ENCODE measurements around the gene CFAP58. TPM values are rescaled to one million over a fixed set of nuclear protein-coding genes. Genes with fewer than 3 reads are reported as not detected.

CFAP58 gene
- total and polyA plus RNA-seq, 2 donors (not counting 3 experiments of a cell fraction or from before 2014, with no cell fraction given) = 0.07 to 0.29 TPM

DNA sequence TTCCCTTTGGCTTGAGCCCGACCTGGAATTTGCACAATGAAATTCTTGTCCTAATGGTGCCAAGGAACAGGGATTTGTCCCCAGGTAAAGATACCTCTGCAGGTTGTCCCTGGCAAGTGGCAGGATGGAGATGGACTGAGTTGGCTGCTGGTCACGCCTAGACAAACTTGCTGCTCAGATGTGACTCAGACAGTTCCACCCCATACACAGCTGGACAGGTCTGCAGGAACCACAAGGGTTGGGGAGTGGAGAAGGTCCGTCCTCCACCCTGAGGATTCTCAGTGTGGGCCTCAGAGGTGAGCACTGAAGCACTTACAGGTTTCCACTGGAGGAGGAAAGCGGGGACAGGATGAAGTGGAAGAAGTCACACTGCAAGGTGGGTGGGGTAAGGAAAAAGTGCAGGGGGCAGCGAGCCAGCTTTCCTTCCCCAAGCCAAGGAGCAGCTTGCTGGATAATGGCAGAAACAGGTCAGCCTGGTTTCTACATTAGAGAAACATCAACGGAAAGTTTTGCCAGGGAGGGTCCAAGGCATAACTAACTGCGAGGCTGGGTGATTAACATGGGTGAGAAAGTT, 35.8 kb upstream of the CFAP58 start:
- Histone ChIP-seq H3K27me3 (ENCODE audit: control insufficient read depth in 2 of 2, insufficient read depth in 2 of 2, low read length in 2 of 2) (no peaks in the 10 kb centered on the region), H3K36me3 (ENCODE audit: control insufficient read depth in 2 of 2, extremely low read depth in 1 of 2, insufficient read depth in 2 of 2, low read length in 2 of 2) (peaks cover 10 to 27% of the 10 kb centered on the region in 2 experiments), H3K79me2 (ENCODE audit: control insufficient read depth, insufficient read depth, low read length) (peaks cover 100% of the 10 kb centered on the region), H4K20me1 (replicated peaks; ENCODE audit: control insufficient read depth, extremely low read depth, insufficient read depth, low read length) (peaks cover 5% of the 10 kb centered on the region), H3K27ac (ENCODE audit: insufficient read depth, low read depth, low read length) (no peak overlapping the region), H3K4me1 (ENCODE audit: control insufficient read depth, extremely low read depth, insufficient read depth, low read length) (peaks cover 8% of the 10 kb centered on the region), H3K4me3 (replicated peaks in 1 of 3; ENCODE audit: insufficient read depth in 1 of 3, low read depth in 1 of 3, low read length in 3 of 3) (no peak overlapping the region), H3K9ac (replicated peaks; ENCODE audit: extremely low read depth, insufficient read depth, low read length) (no peak overlapping the region), H3K9me1 (replicated peaks; ENCODE audit: control insufficient read depth, extremely low read depth, insufficient read depth, low read length) (no peaks in the 10 kb centered on the region), H2AFZ (ENCODE audit: low read depth, low read length) (no peak overlapping the region), H3K4me2 (ENCODE audit: insufficient read depth, low read length) (no peak overlapping the region), H3K9me3 (replicated peaks; ENCODE audit: control insufficient read depth, insufficient read depth, low read length) (no peaks in the 10 kb centered on the region)
- ChIA-PET CTCF (interaction anchor here (1.6 kb wide), 1 partner anchor 12 kb away, joined by 5 read pairs; no protein-coding TSS in a partner anchor), POLR2A (no interaction called here)
- FAIRE-seq = no peak
- no TSS peak for BruUV-seq (replicated peaks)
- TF ChIP-seq GATA2 (IDR thresholded peaks at IDR 0.05; ENCODE audit: insufficient read depth, insufficient read length, low read depth, low read length) (no peak), POLR2A (IDR thresholded peaks at IDR 0.05; ENCODE audit: low read depth, low read length) (no peak), JUN (IDR thresholded peaks at IDR 0.05; ENCODE audit: borderline replicate concordance, insufficient read depth, insufficient read length, low read depth) (no peak), POLR2AphosphoS5 (IDR thresholded peaks at IDR 0.05; ENCODE audit: insufficient read depth, low read depth, low read length) (no peak), FOS (IDR thresholded peaks at IDR 0.05; ENCODE audit: borderline replicate concordance, insufficient read depth, low read length) (no peak), EZH2 (IDR thresholded peaks at IDR 0.05; ENCODE audit: borderline replicate concordance, low read depth, low read length, severe bottlenecking) (no peak), MYC (IDR thresholded peaks at IDR 0.05; ENCODE audit: low read depth, low read length) (no peak)
- TF ChIP-seq, protein P1, sequence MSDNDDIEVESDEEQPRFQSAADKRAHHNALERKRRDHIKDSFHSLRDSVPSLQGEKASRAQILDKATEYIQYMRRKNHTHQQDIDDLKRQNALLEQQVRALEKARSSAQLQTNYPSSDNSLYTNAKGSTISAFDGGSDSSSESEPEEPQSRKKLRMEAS (IDR thresholded peaks at IDR 0.05; ENCODE audit: insufficient read depth, insufficient read length) = no peak
- TF ChIP-seq, protein P2, sequence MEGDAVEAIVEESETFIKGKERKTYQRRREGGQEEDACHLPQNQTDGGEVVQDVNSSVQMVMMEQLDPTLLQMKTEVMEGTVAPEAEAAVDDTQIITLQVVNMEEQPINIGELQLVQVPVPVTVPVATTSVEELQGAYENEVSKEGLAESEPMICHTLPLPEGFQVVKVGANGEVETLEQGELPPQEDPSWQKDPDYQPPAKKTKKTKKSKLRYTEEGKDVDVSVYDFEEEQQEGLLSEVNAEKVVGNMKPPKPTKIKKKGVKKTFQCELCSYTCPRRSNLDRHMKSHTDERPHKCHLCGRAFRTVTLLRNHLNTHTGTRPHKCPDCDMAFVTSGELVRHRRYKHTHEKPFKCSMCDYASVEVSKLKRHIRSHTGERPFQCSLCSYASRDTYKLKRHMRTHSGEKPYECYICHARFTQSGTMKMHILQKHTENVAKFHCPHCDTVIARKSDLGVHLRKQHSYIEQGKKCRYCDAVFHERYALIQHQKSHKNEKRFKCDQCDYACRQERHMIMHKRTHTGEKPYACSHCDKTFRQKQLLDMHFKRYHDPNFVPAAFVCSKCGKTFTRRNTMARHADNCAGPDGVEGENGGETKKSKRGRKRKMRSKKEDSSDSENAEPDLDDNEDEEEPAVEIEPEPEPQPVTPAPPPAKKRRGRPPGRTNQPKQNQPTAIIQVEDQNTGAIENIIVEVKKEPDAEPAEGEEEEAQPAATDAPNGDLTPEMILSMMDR (IDR thresholded peaks at IDR 0.05; ENCODE audit: extremely low read depth in 1 of 2, insufficient read depth in 1 of 2, low read depth in 1 of 2, low read length in 2 of 2) = no peak
- intact Hi-C loops (cut with micrococcal nuclease) = no loop called here
- dilution Hi-C loops (cut with MboI; ENCODE audit: extremely low pct_ligation_motif_present, low sequenced_read_pairs) = no loop called here
- no peak for DNase-seq (ENCODE audit: low read depth, low spot score)
